ENCODE results near the gene SIT1.

GRCh38 chr9:35690614-35691333 lies 40.0 kb upstream of the SIT1 start:
- no peak for TF ChIP-seq CTCF (IDR thresholded peaks at IDR 0.05; ENCODE audit: insufficient read depth, low read depth, low read length)
- TF ChIP-seq EZH2 (IDR thresholded peaks at IDR 0.05; ENCODE audit: insufficient read depth, low read length) = no peak

Measured in astrocyte (in vitro differentiated cells and primary cell).